Stimulated activated CD8-positive, alpha-beta memory T cell treated with anti-CD3 and anti-CD28 coated beads, Interleukin-7, amount 100 ng/mL, for 4 hours (primary cell): ENCODE data around the gene TLE3.

Experiments used
- DNase-seq, 2 donors: peaks; one replicate each; pipeline ENCODE4 v3.0.0-alpha.2; 2020; ENCODE audit warnings: low read depth in 2 of 2

Gene TLE3

DNA sequence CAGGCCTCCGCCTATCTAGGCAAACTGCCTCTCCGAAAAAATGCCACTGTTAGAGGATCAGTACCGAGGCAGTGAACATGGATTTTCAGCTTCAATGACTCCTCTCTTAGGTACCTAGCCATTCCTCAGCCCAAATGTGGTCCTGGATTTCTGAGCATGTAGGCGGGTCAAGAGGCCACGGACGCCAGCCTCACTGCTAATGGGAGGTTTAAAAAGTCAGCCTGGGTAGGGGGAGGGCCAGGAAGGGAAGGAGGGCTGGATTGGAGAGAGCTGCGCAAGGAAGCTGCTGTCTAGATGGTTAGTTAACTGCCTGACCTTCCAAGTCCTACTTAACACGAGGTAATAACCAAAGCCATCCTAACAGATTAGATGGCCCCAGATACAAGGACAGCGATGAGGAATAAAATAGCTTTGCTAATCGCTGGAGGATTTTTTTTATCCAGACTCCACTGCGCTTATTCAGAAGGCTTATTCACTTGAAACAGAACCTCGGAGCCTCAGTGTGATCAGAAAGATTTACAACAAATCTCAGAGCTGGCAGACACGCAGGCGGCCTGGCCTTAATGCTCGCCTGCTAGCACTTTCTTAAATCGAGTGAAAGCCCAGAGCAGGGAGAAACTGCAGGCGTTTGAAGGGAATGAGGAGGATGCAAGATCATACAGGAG is 34.3 kb downstream of the TLE3 start:
- DNase-seq = no peak

DNA sequence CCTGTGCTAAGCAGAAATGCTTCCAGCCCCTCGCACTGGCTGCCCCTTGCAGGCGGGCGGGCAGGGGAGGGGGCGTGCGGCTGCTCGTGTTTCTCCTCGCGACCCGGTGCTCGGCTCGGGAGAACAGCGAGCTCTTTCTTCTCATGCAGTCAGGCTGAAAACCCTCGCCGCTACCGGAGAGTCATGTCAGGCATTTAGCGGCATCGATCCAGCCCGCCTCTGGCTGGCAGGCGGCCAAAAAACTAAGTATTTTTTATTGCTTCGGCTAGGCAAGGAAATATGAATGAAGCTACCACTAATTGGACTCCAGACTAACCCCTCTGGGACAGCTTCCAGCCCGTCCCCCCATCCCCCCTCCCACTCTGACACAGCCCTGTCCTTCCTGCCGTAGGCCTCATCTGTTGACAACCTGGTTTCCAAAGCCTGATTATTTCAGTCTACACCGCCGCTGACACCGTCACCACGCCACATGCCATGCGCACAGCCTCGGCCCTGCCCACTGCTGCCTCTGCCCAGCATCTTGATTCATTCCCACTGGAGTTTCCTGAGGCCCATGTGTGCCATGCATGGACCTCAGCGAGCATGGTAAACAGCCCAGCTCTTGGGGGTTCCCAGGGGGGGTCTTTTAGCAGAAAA is 35.3 kb downstream of the TLE3 start:
- no peak for DNase-seq

GRCh38 chr15:70061696-70062270 is 35.9 kb downstream of the TLE3 start:
- DNase-seq = no peak

DNA sequence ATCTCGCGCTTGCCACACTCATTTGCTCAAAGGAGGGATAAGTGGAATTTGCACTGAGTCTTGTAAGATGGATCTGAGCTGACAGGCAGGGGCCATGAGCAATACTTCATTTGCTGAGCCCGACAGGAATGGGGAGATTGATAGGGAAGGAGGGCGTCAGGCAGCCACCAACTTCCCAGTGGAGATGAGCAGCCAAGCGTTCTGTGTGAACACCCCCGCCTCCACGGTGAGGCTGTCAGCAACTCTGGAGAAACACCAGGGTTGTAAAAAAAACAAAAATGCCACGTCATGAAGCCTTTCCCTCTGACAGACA is 36.8 kb downstream of the TLE3 start:
- no peak for DNase-seq

GRCh38 chr15:70060214-70060992 is 37.3 kb downstream of the TLE3 start:
- no peak for DNase-seq

GRCh38 chr15:70059476-70060213 is 38.1 kb downstream of the TLE3 start:
- no peak for DNase-seq

- no peak for DNase-seq
Measured at GRCh38 chr15:70058642-70059360, 38.9 kb downstream of the TLE3 start.

GRCh38 chr15:70057931-70058641 is 39.6 kb downstream of the TLE3 start:
- no peak for DNase-seq

DNA sequence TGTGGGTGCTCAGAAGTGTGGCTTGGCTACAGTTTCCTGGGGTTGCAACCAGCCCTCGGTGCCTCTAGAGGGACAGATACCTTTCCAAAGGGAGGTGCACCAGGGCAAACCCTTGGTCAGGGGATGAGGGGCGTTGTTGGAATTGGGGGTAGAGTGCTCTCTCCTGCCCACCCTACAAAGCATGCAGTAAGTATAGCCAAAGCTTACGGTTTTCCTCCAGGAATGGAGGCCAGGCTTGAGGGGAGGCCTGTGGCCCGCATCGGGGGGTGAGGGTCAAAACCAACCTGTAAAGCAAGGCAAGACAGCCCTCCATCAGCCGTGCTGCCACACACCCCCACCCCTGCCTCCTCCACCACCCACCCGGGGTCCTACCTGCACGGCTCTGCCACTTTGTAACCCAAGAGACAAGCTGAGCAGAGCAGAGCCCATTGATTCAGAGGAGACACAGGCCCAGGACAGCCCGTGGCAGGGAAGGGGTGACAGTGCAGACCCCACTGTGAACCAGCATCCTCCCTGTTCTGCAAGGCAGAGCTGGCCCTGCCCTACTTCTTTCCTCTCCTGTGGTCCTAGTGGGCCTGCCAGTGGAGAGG is 41.5 kb downstream of the TLE3 start:
- DNase-seq = no peak

GRCh38 chr15:70055601-70056051 is 42.1 kb downstream of the TLE3 start:
- no peak for DNase-seq

- DNase-seq = no peak
Measured at GRCh38 chr15:70054884-70055387, 42.8 kb downstream of the TLE3 start.

- no peak for DNase-seq
Measured at GRCh38 chr15:70054366-70054765, 43.4 kb downstream of the TLE3 start.

GRCh38 chr15:70053716-70054229 is 43.9 kb downstream of the TLE3 start:
- DNase-seq = no peak

DNA sequence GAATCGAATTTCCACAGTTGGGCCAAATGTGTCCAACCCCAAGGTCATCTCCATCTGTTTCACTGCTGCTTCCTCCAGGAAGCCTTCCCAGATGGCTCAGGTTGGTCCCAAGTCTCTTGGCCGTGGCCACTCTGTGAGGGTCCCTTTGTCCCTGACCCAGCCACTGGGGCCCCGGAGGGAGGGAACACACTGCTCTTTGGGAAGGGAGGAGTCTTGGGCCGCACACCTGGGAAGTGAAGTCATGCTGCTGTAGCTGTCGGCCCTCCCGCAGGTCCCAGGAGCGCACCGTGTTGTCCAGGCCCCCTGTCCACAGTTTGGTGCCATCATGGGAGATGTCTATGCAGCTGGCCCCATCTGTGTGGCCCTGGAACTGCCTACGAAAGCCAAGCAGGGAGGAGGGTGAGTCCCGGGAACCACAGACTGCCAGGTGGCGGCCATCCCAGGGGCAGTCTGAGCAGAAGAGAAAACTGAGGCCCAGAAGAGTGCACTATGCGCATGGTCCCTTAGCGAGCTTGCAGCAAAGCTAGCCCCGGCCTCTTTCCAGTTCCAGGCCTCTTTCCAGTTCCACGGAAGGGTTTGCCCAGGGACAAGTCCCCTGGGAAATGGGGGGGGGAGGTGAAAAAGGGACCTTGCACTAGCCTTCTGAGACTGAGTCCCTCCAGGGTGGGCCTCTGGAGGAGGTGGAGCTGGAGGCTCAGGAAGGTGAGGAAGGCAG is 44.6 kb downstream of the TLE3 start:
- no peak for DNase-seq

DNA sequence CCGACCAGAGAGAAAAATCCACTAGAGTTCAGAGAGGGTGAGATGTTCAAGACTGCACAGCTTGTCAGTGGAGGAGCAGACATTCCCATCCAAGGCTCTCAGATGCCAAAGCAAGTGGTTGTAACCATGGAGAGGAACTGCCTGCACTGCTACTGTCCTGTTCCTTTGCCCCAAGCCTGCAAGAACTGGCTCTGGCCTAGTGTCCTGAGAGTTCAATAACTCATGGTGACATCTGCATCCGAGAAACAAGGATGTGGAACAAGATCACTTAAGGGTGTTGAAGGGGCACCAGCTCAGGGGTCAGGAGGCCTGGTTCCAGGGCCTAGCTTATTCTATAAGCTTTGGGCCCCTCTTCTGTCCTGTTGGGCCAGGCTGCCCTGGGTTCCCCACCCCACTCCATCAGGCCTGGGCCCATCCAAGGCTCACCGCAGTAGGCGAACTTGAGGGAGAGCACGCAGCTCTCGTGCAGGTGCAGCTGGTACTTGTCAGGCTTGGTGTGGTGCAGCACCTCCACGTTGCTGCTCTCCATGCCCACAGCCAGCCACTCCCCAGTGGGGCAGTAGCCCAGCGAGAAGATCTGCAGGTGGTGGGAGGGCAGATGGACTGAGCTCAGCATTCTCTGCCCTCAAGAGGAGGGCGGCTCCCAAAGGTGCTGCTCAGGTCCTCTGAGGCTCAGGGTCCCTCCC is 45.6 kb downstream of the TLE3 start:
- no peak for DNase-seq

- no peak for DNase-seq
Measured at GRCh38 chr15:70050970-70051369, 46.7 kb downstream of the TLE3 start.

- no peak for DNase-seq
Measured at GRCh38 chr15:70050441-70050840, 47.3 kb downstream of the TLE3 start.

GRCh38 chr15:70049701-70050301 is 47.9 kb downstream of the TLE3 start:
- DNase-seq = no peak
